ENCODE results near the gene FAM234B.

The FAM234B gene

GRCh38 chr12:13044002-13044905, at the start of gene FAM234B:
FAM234B (plus strand) TSS chr12:13044381; CDS start chr12:13044404, 23 bp downstream.
- peak in 50 of 51 donors; percentile 10 to 88 (median 68) for DNase-seq

- peak in 1 of 51 donors; percentile 50 for DNase-seq
Observed at GRCh38 chr12:12995088-12995487, 49.1 kb upstream of the FAM234B start.

GRCh38 chr12:12996209-12996608, 48.0 kb upstream of the FAM234B start:
- DNase-seq = no peak

- DNase-seq = no peak
Observed at GRCh38 chr12:12997156-12997555, 47.0 kb upstream of the FAM234B start.

GRCh38 chr12:12997734-12998133, 46.4 kb upstream of the FAM234B start:
- DNase-seq = no peak

- no peak for DNase-seq
Observed at GRCh38 chr12:12998248-12998647, 45.9 kb upstream of the FAM234B start.

- peak in 7 of 51 donors; percentile 37 to 84 (median 69) for DNase-seq
Observed at GRCh38 chr12:12999271-12999958, 44.8 kb upstream of the FAM234B start.

GRCh38 chr12:12999959-13000615, 44.1 kb upstream of the FAM234B start, which contains the start of gene HEBP1:
HEBP1 (minus strand) TSS chr12:13000265; CDS start chr12:13000114, 151 bp downstream.
- DNase-seq = peak; percentile 65 to 99 (median 95)

GRCh38 chr12:13000616-13000924, 43.6 kb upstream of the FAM234B start:
- DNase-seq = peak in 14 of 51 donors; percentile 50 to 90 (median 67)

- DNase-seq = peak in 44 of 51 donors; percentile 15 to 83 (median 56)
Observed at GRCh38 chr12:13000925-13001774, 43.0 kb upstream of the FAM234B start.

GRCh38 chr12:13001775-13002040, 42.5 kb upstream of the FAM234B start:
- no peak for DNase-seq

- DNase-seq = no peak
Observed at GRCh38 chr12:13002301-13003097, 41.7 kb upstream of the FAM234B start.

GRCh38 chr12:13004361-13004760, 39.8 kb upstream of the FAM234B start:
- DNase-seq = no peak

GRCh38 chr12:13004986-13005385, 39.2 kb upstream of the FAM234B start:
- no peak for DNase-seq

- DNase-seq = no peak
Observed at GRCh38 chr12:13005649-13006048, 38.5 kb upstream of the FAM234B start.

GRCh38 chr12:13007496-13008233, 36.5 kb upstream of the FAM234B start:
- no peak for DNase-seq

- no peak for DNase-seq
Observed at GRCh38 chr12:13008741-13009380, 35.3 kb upstream of the FAM234B start.

- DNase-seq = no peak
Observed at GRCh38 chr12:13011098-13011497, 33.1 kb upstream of the FAM234B start.

- no peak for DNase-seq
Observed at GRCh38 chr12:13022851-13023271, 21.3 kb upstream of the FAM234B start.

Data from hypothalamus (tissue), 51 donors.